Measurements from ENCODE around the gene ITPR1. TPM values are rescaled to one million over a fixed set of nuclear protein-coding genes. Genes with fewer than 3 reads are reported as not detected.

The ITPR1 gene
- polyA plus RNA-seq, 2 of the 4 experiments (the other 2 are of a cell fraction): 2.8 to 9.6 TPM

GRCh38 chr3:4763604-4764247, 270.6 kb downstream of the ITPR1 start:
- TF ChIP-seq KDM5A (IDR thresholded peaks at IDR 0.05) (no peak), MAFK (IDR thresholded peaks at IDR 0.05; ENCODE audit: partially characterized antibody) (no peak), BHLHE40 (IDR thresholded peaks at IDR 0.05; ENCODE audit: low read depth, low read length) (no peak), TFCP2L1 (CRISPR knock-in tag; IDR thresholded peaks at IDR 0.05) (no peak), RCOR1 (IDR thresholded peaks at IDR 0.05; ENCODE audit: low read depth, low read length) (no peak), ZSCAN20 (CRISPR knock-in tag; IDR thresholded peaks at IDR 0.05) (no peak), GATA3 (IDR thresholded peaks at IDR 0.05; ENCODE audit: borderline replicate concordance) (no peak), CEBPB (IDR thresholded peaks at IDR 0.05) (no peak), RNF2 (IDR thresholded peaks at IDR 0.05; ENCODE audit: borderline replicate concordance, low read depth) (no peak), NFE2L2 (conservative IDR thresholded peaks at IDR 0.05; ENCODE audit: low read length) (no peak), FOXS1 (CRISPR knock-in tag; IDR thresholded peaks at IDR 0.05) (no peak), ZC3H11A (IDR thresholded peaks at IDR 0.05) (no peak), JUN (IDR thresholded peaks at IDR 0.05) (no peak), CHD4 (IDR thresholded peaks at IDR 0.05; ENCODE audit: borderline replicate concordance) (no peak), HOXB13 (CRISPR knock-in tag; IDR thresholded peaks at IDR 0.05; ENCODE audit: low read depth) (no peak), MYC (IDR thresholded peaks at IDR 0.05; ENCODE audit: borderline replicate concordance, low read length) (no peak), USF2 (IDR thresholded peaks at IDR 0.05) (no peak), CBX8 (IDR thresholded peaks at IDR 0.05) (no peak)
- TF ChIP-seq, protein P1, sequence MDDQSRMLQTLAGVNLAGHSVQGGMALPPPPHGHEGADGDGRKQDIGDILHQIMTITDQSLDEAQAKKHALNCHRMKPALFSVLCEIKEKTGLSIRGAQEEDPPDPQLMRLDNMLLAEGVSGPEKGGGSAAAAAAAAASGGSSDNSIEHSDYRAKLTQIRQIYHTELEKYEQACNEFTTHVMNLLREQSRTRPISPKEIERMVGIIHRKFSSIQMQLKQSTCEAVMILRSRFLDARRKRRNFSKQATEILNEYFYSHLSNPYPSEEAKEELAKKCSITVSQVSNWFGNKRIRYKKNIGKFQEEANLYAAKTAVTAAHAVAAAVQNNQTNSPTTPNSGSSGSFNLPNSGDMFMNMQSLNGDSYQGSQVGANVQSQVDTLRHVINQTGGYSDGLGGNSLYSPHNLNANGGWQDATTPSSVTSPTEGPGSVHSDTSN (IDR thresholded peaks at IDR 0.05): no peak
- TF ChIP-seq, protein P2, sequence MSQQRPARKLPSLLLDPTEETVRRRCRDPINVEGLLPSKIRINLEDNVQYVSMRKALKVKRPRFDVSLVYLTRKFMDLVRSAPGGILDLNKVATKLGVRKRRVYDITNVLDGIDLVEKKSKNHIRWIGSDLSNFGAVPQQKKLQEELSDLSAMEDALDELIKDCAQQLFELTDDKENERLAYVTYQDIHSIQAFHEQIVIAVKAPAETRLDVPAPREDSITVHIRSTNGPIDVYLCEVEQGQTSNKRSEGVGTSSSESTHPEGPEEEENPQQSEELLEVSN (IDR thresholded peaks at IDR 0.05; ENCODE audit: borderline replicate concordance, low read depth): no peak
- POLR2A ChIA-PET: no interaction called here
- ATAC-seq: no peak
- no peak for FAIRE-seq
- Histone ChIP-seq H3K4me2 (no peak overlapping the region), H3K27ac (no peak overlapping the region), H3K9me3 (peaks cover 22% of the 10 kb centered on the region), H3K4me3 (no peak overlapping the region), H3K4me1 (no peaks in the 10 kb centered on the region)
- 93% methylated on average over 21 of the region's 21 CpGs for WGBS (ENCODE audit: missing lambda C conversion rate)
- CTCF ChIA-PET: interaction anchor here (1.0 to 1.4 kb wide), 3 partner anchors 43 to 52 kb away, joined by 3 to 5 read pairs (median 3); no protein-coding TSS in a partner anchor
- no peak for DNase-seq (ENCODE audit: low read depth in 1 of 2, low spot score in 1 of 2)

DNA sequence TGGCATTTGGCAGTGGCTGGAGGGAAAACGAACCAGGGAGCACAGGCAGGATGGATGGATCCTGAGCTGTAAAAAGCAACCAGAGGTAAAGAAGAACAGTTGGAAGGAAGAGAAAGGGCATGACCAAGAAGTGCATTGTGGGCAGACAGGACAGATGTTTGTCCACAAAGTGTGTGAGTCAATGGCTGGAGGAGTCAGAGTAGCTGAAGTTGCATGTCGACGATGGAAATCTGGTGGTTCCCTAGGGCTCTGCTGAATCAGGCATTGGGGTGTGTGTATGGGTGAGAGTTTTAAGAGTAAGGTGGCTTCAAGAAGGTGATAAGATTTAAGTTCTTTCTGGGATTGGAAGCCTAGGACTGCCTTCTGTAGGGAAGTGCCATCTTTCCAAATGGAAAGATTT, 272.1 kb downstream of the ITPR1 start:
- H3K27ac ChIP-seq: no peak overlapping the region
- peaks cover 22% of the 10 kb centered on the region for H3K9me3 ChIP-seq
- H3K4me3 ChIP-seq: no peak overlapping the region
- FAIRE-seq: no peak
- WGBS (ENCODE audit: missing lambda C conversion rate): 71% methylated on average over 3 of the region's 3 CpGs
- POLR2A ChIA-PET: no interaction called here
- no peak overlapping the region for H3K4me2 ChIP-seq
- DNase-seq (ENCODE audit: low read depth in 1 of 2, low spot score in 1 of 2): no peak
- CTCF ChIA-PET: interaction anchor here (0.9 to 1.6 kb wide), 4 partner anchors 32 to 211 kb away, joined by 3 to 5 read pairs (median 4); no protein-coding TSS in a partner anchor
- no peak for ATAC-seq
- TF ChIP-seq ELK1 (IDR thresholded peaks at IDR 0.05; ENCODE audit: low read depth, low read length): no peak
- TF ChIP-seq POLR2AphosphoS2 (conservative IDR thresholded peaks at IDR 0.05; ENCODE audit: low read length): no peak
- TF ChIP-seq RCOR1 (IDR thresholded peaks at IDR 0.05; ENCODE audit: low read depth, low read length): no peak
- TF ChIP-seq FOXS1 (CRISPR knock-in tag; IDR thresholded peaks at IDR 0.05): no peak
- TF ChIP-seq, protein P2 (IDR thresholded peaks at IDR 0.05; ENCODE audit: borderline replicate concordance, low read depth): no peak
- TF ChIP-seq FOSL2 (IDR thresholded peaks at IDR 0.05): no peak
- TF ChIP-seq FOSL2 (CRISPR knock-in tag; IDR thresholded peaks at IDR 0.05): no peak
- no peak for TF ChIP-seq MAFK (IDR thresholded peaks at IDR 0.05; ENCODE audit: partially characterized antibody)
- no peak for TF ChIP-seq REST (IDR thresholded peaks at IDR 0.05)
- no peak for TF ChIP-seq JUNB (IDR thresholded peaks at IDR 0.05)
- TF ChIP-seq EHF (CRISPR knock-in tag; IDR thresholded peaks at IDR 0.05): no peak
- TF ChIP-seq HEYL (CRISPR knock-in tag; IDR thresholded peaks at IDR 0.05): no peak
- no peak for TF ChIP-seq CHD4 (IDR thresholded peaks at IDR 0.05; ENCODE audit: borderline replicate concordance)
- no peak for TF ChIP-seq ZFP36 (IDR thresholded peaks at IDR 0.05; ENCODE audit: borderline replicate concordance, partially characterized antibody)
- H3K4me1 ChIP-seq: no peaks in the 10 kb centered on the region
